GM13976 (cell line): ENCODE data around the gene DLL3.

Experiments
- DNase-seq: peaks from one replicate; pipeline ENCODE4 v3.0.0; 2012; ENCODE audit warnings: low spot score
- CTCF ChIP-seq: IDR thresholded peaks from 2 replicates; pipeline ENCODE4 v1.5.1; 2012; ENCODE audit warnings: borderline replicate concordance, mild to moderate bottlenecking; ENCODE audit not compliant: insufficient read depth; ENCODE audit errors: extremely low read depth, missing control alignments, control extremely low read depth
- in situ Hi-C: fragments of 300-500 bp; cut with MboI; formaldehyde crosslinking; loops from one replicate; pipeline ENCODE4 v1.12.0; 2022; ENCODE audit warnings: low sequenced_read_pairs, mixed read lengths, inconsistent platforms; ENCODE audit not compliant: unreplicated experiment

The DLL3 gene

DNA sequence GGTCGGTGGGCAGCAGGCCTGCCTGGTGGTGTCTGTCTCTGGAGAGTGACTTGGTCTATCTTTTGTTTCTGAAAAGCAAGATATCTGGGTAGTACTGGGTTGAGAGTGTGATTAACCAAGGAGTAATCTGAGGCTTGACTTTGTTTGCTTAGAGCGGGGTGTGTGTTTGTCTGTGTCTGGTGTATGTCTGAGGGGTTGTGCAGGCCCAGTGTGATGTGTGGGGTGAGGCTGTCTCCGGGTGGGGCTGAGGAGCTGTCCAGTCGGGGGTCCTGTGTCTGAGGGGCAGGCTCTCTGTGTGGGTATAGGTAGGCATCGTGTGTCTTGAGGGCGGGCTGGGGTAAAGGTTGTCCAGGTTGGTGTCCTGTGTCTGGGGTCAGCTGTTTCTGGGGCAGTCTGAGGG lies 29.2 kb upstream of the DLL3 start:
- DNase-seq, result no peak
- TF ChIP-seq CTCF, result no peak
- in situ Hi-C loops, result no loop called here

DNA sequence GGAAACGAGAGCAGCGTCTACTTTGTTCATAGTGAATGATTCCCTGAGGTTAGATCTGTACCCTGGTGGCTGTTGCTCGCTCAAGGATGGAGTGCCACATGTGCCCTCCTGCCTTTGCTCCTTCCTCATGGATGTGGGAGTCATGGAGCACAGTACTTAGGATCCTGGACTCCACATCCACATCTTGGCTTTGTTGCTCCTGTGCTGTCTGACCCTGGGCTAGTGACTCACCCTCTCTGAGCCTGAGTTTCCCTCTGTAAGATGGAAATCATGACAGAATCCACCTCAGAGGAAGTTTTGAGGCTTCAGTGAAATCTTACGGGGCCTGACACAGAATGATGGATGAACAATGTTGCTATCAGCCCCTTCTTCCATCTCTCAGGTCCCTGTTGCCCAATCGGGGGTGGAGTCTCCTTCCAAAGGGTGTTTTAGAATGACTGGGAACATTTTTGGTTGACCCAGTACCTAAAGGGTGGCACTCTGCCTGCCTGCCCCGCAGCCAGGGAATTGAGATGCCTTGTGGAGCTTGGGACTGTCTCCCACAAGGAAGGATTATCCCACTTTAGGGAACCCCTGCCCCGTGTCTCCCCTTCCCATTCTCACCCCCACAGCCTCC lies 27.9 kb upstream of the DLL3 start:
- in situ Hi-C loops, result no loop called here
- TF ChIP-seq CTCF, result no peak
- DNase-seq, result no peak

GRCh38 chr19:39471756-39472536 lies 26.8 kb upstream of the DLL3 start:
- DNase-seq, result no peak
- no peak for TF ChIP-seq CTCF
- in situ Hi-C loops, result no loop called here

GRCh38 chr19:39472746-39473442 lies 25.9 kb upstream of the DLL3 start:
- TF ChIP-seq CTCF, result no peak
- no peak for DNase-seq
- in situ Hi-C loops, result no loop called here

DNA sequence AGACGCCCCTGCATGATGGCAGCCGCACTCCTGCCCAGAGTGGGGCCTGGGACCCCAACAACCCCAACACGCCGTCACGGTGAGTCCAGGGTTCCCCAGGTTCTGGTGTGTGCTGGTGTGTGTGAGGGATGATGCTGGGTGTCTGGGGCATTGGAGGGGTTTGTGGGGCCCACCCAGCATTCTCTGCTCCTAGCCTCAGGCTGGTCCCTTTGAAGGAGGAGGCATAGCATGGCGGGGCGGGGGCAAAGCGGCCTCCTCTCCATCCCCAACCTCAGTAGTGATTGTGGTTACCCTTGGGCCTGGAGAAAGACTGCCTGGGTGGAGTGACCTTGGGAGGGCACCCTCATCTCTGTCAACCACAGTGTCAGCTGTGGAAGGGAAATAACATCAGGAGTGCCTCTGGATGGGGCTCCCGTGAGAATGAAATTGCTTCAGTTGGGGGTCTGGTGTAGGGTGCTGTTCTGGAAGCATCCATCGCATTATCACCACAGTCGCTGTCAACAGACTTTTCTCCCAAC lies 25.2 kb upstream of the DLL3 start:
- in situ Hi-C loops, result no loop called here
- no peak for DNase-seq
- TF ChIP-seq CTCF, result no peak

DNA sequence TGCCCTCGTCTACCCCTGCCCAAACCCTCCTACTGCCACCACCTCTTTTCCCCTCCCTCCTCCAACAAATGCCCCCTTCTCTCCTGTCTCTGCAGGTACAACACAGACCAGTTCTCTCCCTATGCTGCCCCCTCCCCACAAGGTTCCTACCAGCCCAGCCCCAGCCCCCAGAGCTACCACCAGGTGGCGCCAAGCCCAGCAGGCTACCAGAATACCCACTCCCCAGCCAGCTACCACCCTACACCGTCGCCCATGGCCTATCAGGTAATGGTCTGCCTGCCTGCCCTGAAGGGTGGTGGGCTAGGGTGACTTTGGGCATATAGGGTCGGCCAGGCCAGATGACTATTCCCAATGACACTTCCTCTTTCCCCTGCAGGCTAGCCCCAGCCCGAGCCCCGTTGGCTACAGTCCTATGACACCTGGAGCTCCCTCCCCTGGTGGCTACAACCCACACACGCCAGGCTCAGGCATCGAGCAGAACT lies 24.6 kb upstream of the DLL3 start:
- peak; percentile 76 for TF ChIP-seq CTCF
- in situ Hi-C loops, result no loop called here
- DNase-seq, result peak; percentile 79
